K562 (cell line): ENCODE measurements around the gene RASGEF1C. TPM values are rescaled to one million over a fixed set of nuclear protein-coding genes. Genes with fewer than 3 reads are reported as not detected.
A peak's percentile ranks its signal among the peaks of the same experiment; 100 is the strongest.

ENCODE experiments used
- ATAC-seq: fragments of 200-7000 bp; cut with Tn5 transposase; 3 replicates; pipeline ENCODE4 v1.9.1; 2020; ENCODE audit warnings: moderate library complexity
- BruUV-seq: library from RNA; stranded (reverse); fragments of 400-500 nt; replicated peaks from 2 replicates; lab custom pipeline; 2021; lab: Mats Ljungman, UMichigan
- CTCF ChIA-PET: fragments of 300-600 bp; formaldehyde crosslinking; extraction: SDS; loops from one replicate; lab custom pipeline; 2021; ENCODE audit warnings: low intra/inter-chr PET ratio; lab: Yijun Ruan, JAX
- POLR2A ChIA-PET: fragments of 300-600, 350-650 bp; sonication (Branson Sonifier 250); formaldehyde crosslinking; extraction: SDS; loops from one replicate; lab custom pipeline; 2021; ENCODE audit warnings: antibody characterized with exemption, inconsistent platforms; lab: Yijun Ruan, JAX
- DNase-seq, 4 experiments: peaks; one replicate each; pipeline versions ENCODE4 v3.0.0 to v3.0.0-alpha.2; 2011 to 2018; ENCODE audit warnings: low spot score in 3 of 4, mixed read lengths in 3 of 4; ENCODE audit errors: extremely low read depth in 1 of 4
- FAIRE-seq: peaks from 2 replicates; lab custom pipeline; 2011; peaks lifted over from hg19 to GRCh38; lab: Jason Lieb, UNC
- H2AFZ ChIP-seq: 2 replicates; pipeline ENCODE4 v1.6.0; 2011; ENCODE audit warnings: low read depth, low read length, control low read depth, inconsistent platforms
- H3K27ac ChIP-seq: fragments of 200-600 bp; 3 replicates; pipeline ENCODE4 v1.8.0; 2011; ENCODE audit warnings: low read depth, mild to moderate bottlenecking, control low read depth, inconsistent platforms, low read length, moderate library complexity, mixed read lengths; ENCODE audit errors: extremely low read depth
- H3K27me3 ChIP-seq, 2 experiments: fragments of 300-600 bp in 1 of 2; 2 replicates in 1 of 2; 3 replicates in 1 of 2; pipeline versions ENCODE4 v1.6.0 to v1.8.0; 2011; ENCODE audit warnings: inconsistent platforms in 2 of 2, low read length in 2 of 2, mild to moderate bottlenecking in 1 of 2, mixed read lengths in 1 of 2, moderate library complexity in 1 of 2; ENCODE audit not compliant: control insufficient read depth in 2 of 2, insufficient read depth in 2 of 2
- H3K36me3 ChIP-seq: fragments of 300-600 bp; 3 replicates; pipeline ENCODE4 v1.8.0; 2011; ENCODE audit warnings: mild to moderate bottlenecking, low read length, inconsistent platforms; ENCODE audit not compliant: control insufficient read depth, insufficient read depth
- H3K4me1 ChIP-seq, 2 experiments: fragments of 200-600 bp in 1 of 2; replicated peaks in 1 of 2; 2 replicates in 1 of 2; 3 replicates in 1 of 2; pipeline versions ENCODE4 v1.5.1 to v1.8.0; 2011; ENCODE audit warnings: inconsistent platforms in 2 of 2, low read length in 2 of 2, mild to moderate bottlenecking in 1 of 2, mixed read lengths in 1 of 2, moderate library complexity in 1 of 2; ENCODE audit not compliant: control insufficient read depth in 2 of 2, insufficient read depth in 2 of 2
- H3K4me2 ChIP-seq: 2 replicates; pipeline ENCODE4 v1.6.1; 2011; ENCODE audit warnings: low read length, control low read depth, inconsistent platforms, mixed read lengths; ENCODE audit not compliant: insufficient read depth
- H3K4me3 ChIP-seq: fragments of 200-600 bp; sonication (generic), shearing (Covaris generic); 2 replicates; pipeline ENCODE4 v1.5.1; 2016; ENCODE audit warnings: control low read depth, inconsistent platforms
- H3K79me2 ChIP-seq: fragments of 200-600 bp; 3 replicates; pipeline ENCODE4 v1.8.0; 2011; ENCODE audit warnings: low read length, inconsistent platforms; ENCODE audit not compliant: control insufficient read depth, insufficient read depth
- H3K9ac ChIP-seq, 2 experiments: 2 replicates each; pipeline versions ENCODE4 v1.6.0 to v1.6.1; 2011; ENCODE audit warnings: low read depth in 2 of 2, low read length in 2 of 2, control low read depth in 1 of 2, inconsistent platforms in 1 of 2, mild to moderate bottlenecking in 1 of 2, mixed read lengths in 1 of 2; ENCODE audit not compliant: insufficient read depth in 1 of 2
- H3K9me1 ChIP-seq: one replicate; pipeline ENCODE4 v1.6.0; 2011; ENCODE audit warnings: inconsistent platforms, mild to moderate bottlenecking, low read length, moderate library complexity; ENCODE audit not compliant: control insufficient read depth, insufficient read depth
- H3K9me3 ChIP-seq: replicated peaks from 2 replicates; pipeline ENCODE4 v1.5.1; 2011; ENCODE audit warnings: low read depth, low read length, inconsistent platforms; ENCODE audit not compliant: control insufficient read depth, insufficient read depth
- H4K20me1 ChIP-seq: replicated peaks from 2 replicates; pipeline ENCODE4 v1.6.1; 2011; ENCODE audit warnings: low read length, inconsistent platforms, mixed read lengths; ENCODE audit not compliant: control insufficient read depth, insufficient read depth
- ARID1B ChIP-seq: fragments of 450-650 bp; IDR thresholded peaks from 2 replicates; pipeline ENCODE4 v1.6.1; 2016; ENCODE audit warnings: antibody characterized with exemption, mild to moderate bottlenecking, inconsistent platforms
- BRF1 ChIP-seq: IDR thresholded peaks from 3 replicates; pipeline ENCODE4 v1.6.1; 2011; ENCODE audit warnings: borderline replicate concordance, mild to moderate bottlenecking; ENCODE audit not compliant: insufficient read length; ENCODE audit errors: extremely low read depth
- CEBPZ ChIP-seq: fragments of 150-350 bp; IDR thresholded peaks from 2 replicates; pipeline ENCODE4 v1.6.1; 2014; ENCODE audit warnings: low read depth, mild to moderate bottlenecking, low read length, borderline replicate concordance
- MEIS2 ChIP-seq: fragments of 450-650 bp; IDR thresholded peaks from 2 replicates; pipeline ENCODE4 v1.6.1; 2014; ENCODE audit warnings: mild to moderate bottlenecking; ENCODE audit not compliant: partially characterized antibody
- RBM25 ChIP-seq: fragments of 200-400 bp; formaldehyde crosslinking; IDR thresholded peaks from 2 replicates; pipeline ENCODE4 v1.6.1; 2018; ENCODE audit warnings: low read length, low read depth, moderate library complexity; ENCODE audit not compliant: severe bottlenecking
- SMAD4 ChIP-seq: fragments of 250-450 bp; sonication (Bioruptor Pico); conservative IDR thresholded peaks from 2 replicates; pipeline ENCODE4 v1.8.0; 2021; ENCODE audit warnings: inconsistent platforms, mild to moderate bottlenecking, moderate library complexity
- SRSF9 ChIP-seq: fragments of 200-400 bp; formaldehyde crosslinking; IDR thresholded peaks from 2 replicates; pipeline ENCODE4 v1.6.1; 2017; ENCODE audit warnings: low read depth, low read length, borderline replicate concordance
- TFAM ChIP-seq: fragments of 250-450 bp; sonication (Bioruptor Pico); conservative IDR thresholded peaks from 2 replicates; pipeline ENCODE4 v1.5.0; 2021; ENCODE audit warnings: mild to moderate bottlenecking, moderate library complexity
- U2AF2 ChIP-seq: fragments of 200-400 bp; formaldehyde crosslinking; optimal IDR thresholded peaks from 2 replicates; pipeline ENCODE3; 2017; ENCODE audit warnings: low read depth, mild to moderate bottlenecking, low read length
- XRCC3 ChIP-seq: fragments of 450-650 bp; IDR thresholded peaks from 2 replicates; pipeline ENCODE4 v1.6.1; 2017; ENCODE audit warnings: mild to moderate bottlenecking, moderate library complexity
- WGBS: fragments of 100-300 bp; shearing (Covaris generic); methylation state at CpG from one replicate; pipeline ENCODE4 v1.1.6; 2016; ENCODE audit warnings: low coverage, mixed read lengths; ENCODE audit not compliant: insufficient coverage; ENCODE audit errors: missing lambda C conversion rate; 5-methylcytosine and 5-hydroxymethylcytosine counted together
- in situ Hi-C: fragments of 300-500 bp; cut with MboI; formaldehyde crosslinking; loops from 4 replicates; pipeline ENCODE4 v1.15.0; 2018; ENCODE audit warnings: inconsistent platforms, mixed read lengths
- intact Hi-C: fragments of 100-400 bp; cut with micrococcal nuclease; formaldehyde crosslinking; loops from 2 replicates; pipeline ENCODE4 v1.14.2; 2022
- polyA plus RNA-seq, 8 experiments: library from polyadenylated mRNA; depleted of rRNA in 4 of 8; stranded (reverse) in 5 of 8; unstranded in 3 of 8; fragments of >200 nt; fragmentation: Nextera tagmentation in 2 of 8; fragmentation: Illumina TruSeq in 1 of 8; extraction: Ambion mirVana in 2 of 8; extraction: Trizol in 1 of 8; gene quantifications; 2 replicates each; pipeline versions ENCODE4 v1.2.1 to v1.2.3, GENCODE V29; 2011 to 2014; ENCODE audit warnings: inconsistent platforms in 1 of 8, missing spikeins in 1 of 8
- total RNA-seq, 7 experiments: library from RNA; depleted of rRNA in 6 of 7; stranded (reverse); fragments of >200 nt in 6 of 7; fragmentation: Illumina TruSeq in 2 of 7; extraction: Trizol in 2 of 7; gene quantifications; 2 replicates each; pipeline versions ENCODE4 v1.2.1 to v1.2.3, GENCODE V29; 2011 to 2021; ENCODE audit warnings: low replicate concordance in 1 of 7

Gene RASGEF1C
- total and polyA plus RNA-seq, 9 of the 15 experiments (the other 6 are each of a cell fraction or from before 2014, with no cell fraction given) = 0.04 to 1.1 (median 0.21) TPM; not detected in 4

GRCh38 chr5:180068519-180069090, 140.4 kb downstream of the RASGEF1C start:
- Histone ChIP-seq H3K36me3 (no peaks in the 10 kb centered on the region), H3K4me2 (no peak overlapping the region), H3K27me3 (no peaks in the 10 kb centered on the region), H3K79me2 (peaks cover 38% of the 10 kb centered on the region), H3K9ac (no peak overlapping the region), H2AFZ (no peak overlapping the region), H3K4me1 (peaks cover 19 to 34% of the 10 kb centered on the region in 2 experiments), H3K4me3 (no peak overlapping the region), H3K9me3 (peaks cover 4% of the 10 kb centered on the region; the same call in 1 of the 2 replicates), H3K27ac (no peak overlapping the region), H4K20me1 (0 out of 2 replicates have a peak, but pooled peaks cover 8% of the 10 kb centered on the region), H3K9me1 (peaks cover 3% of the 10 kb centered on the region)
- no TSS peak for BruUV-seq
- in situ Hi-C loops = no loop called here
- peak; percentile 70 for TF ChIP-seq MEIS2
- TF ChIP-seq ARID1B = no peak
- ATAC-seq = no peak
- ChIA-PET CTCF (no interaction called here), POLR2A (interaction anchor here (1.0 to 2.2 kb wide), 3 partner anchors 8 to 20 kb away, joined by 3 to 6 read pairs (median 3); no protein-coding TSS in a partner anchor)
- WGBS = 22% methylated on average over 6 of the region's 6 CpGs
- FAIRE-seq = no peak
- DNase-seq = no peak
- intact Hi-C loops = no loop called here

- Histone ChIP-seq H3K27me3 (no peaks in the 10 kb centered on the region), H4K20me1 (0 out of 2 replicates have a peak, but pooled peaks cover 8% of the 10 kb centered on the region), H3K9ac (no peak overlapping the region), H3K9me3 (peaks cover 4% of the 10 kb centered on the region; the same call in 1 of the 2 replicates), H3K9me1 (peaks cover 3% of the 10 kb centered on the region), H3K4me2 (no peak overlapping the region), H3K36me3 (no peaks in the 10 kb centered on the region), H3K27ac (no peak overlapping the region), H3K4me3 (no peak overlapping the region), H2AFZ (no peak overlapping the region), H3K79me2 (peaks cover 38% of the 10 kb centered on the region), H3K4me1 (peaks cover 19 to 34% of the 10 kb centered on the region in 2 experiments)
- 34% methylated on average over 4 of the region's 4 CpGs for WGBS
- CTCF ChIA-PET = no interaction called here
- POLR2A ChIA-PET = interaction anchor here (1.0 to 2.2 kb wide), 4 partner anchors 8 to 19 kb away, joined by 3 to 6 read pairs (median 4); no protein-coding TSS in a partner anchor
- BruUV-seq = no TSS peak
- ATAC-seq (no peak), DNase-seq (no peak), FAIRE-seq (peak; percentile 51)
- intact Hi-C loops (no loop called here), in situ Hi-C loops (no loop called here)
- TF ChIP-seq CEBPZ (no peak), BRF1 (no peak), SMAD4 (no peak), U2AF2 (no peak), XRCC3 (no peak), TFAM (CRISPR knock-in tag) (no peak), SRSF9 (no peak), RBM25 (no peak)
Observed at GRCh38 chr5:180067986-180068385, 141.0 kb downstream of the RASGEF1C start.
